ENCODE measurements around the gene SNAP91.

Gene SNAP91

GRCh38 chr6:83702749-83703148 lies 6.2 kb downstream of the SNAP91 start:
- no peak overlapping the region for H3K4me3 ChIP-seq (ENCODE audit: low read depth, low read length)
- no peak for TF ChIP-seq CTCF (IDR thresholded peaks at IDR 0.05; ENCODE audit: control insufficient read depth, extremely low read depth, insufficient read depth)
- DNase-seq (ENCODE audit: low read depth), result no peak

GRCh38 chr6:83702077-83702476 lies 6.8 kb downstream of the SNAP91 start:
- no peak for TF ChIP-seq CTCF (IDR thresholded peaks at IDR 0.05; ENCODE audit: control insufficient read depth, extremely low read depth, insufficient read depth)
- no peak for DNase-seq (ENCODE audit: low read depth)
- H3K4me3 ChIP-seq (ENCODE audit: low read depth, low read length), result no peak overlapping the region

GRCh38 chr6:83696674-83697073 lies 12.2 kb downstream of the SNAP91 start:
- DNase-seq (ENCODE audit: low read depth), result no peak
- TF ChIP-seq CTCF (IDR thresholded peaks at IDR 0.05; ENCODE audit: control insufficient read depth, extremely low read depth, insufficient read depth), result no peak
- H3K4me3 ChIP-seq (ENCODE audit: low read depth, low read length), result no peak overlapping the region

- no peak overlapping the region for H3K4me3 ChIP-seq (ENCODE audit: low read depth, low read length)
- TF ChIP-seq CTCF (IDR thresholded peaks at IDR 0.05; ENCODE audit: control insufficient read depth, extremely low read depth, insufficient read depth), result no peak
- DNase-seq (ENCODE audit: low read depth), result no peak
Observed at GRCh38 chr6:83685481-83685880, 23.4 kb downstream of the SNAP91 start.

GRCh38 chr6:83677791-83678190 lies 31.1 kb downstream of the SNAP91 start:
- no peak for DNase-seq (ENCODE audit: low read depth)
- TF ChIP-seq CTCF (IDR thresholded peaks at IDR 0.05; ENCODE audit: control insufficient read depth, extremely low read depth, insufficient read depth), result no peak
- no peak overlapping the region for H3K4me3 ChIP-seq (ENCODE audit: low read depth, low read length)

- no peak for DNase-seq (ENCODE audit: low read depth)
Observed at GRCh38 chr6:83637953-83638352, 70.9 kb downstream of the SNAP91 start.

More at GRCh38 chr6:83637953-83638352, 70.9 kb downstream of the SNAP91 start:
- TF ChIP-seq CTCF (IDR thresholded peaks at IDR 0.05; ENCODE audit: control insufficient read depth, extremely low read depth, insufficient read depth), result no peak
- H3K4me3 ChIP-seq (ENCODE audit: low read depth, low read length), result no peak overlapping the region
